Stomach (tissue), 9 donors: ENCODE measurements around the gene UNC5A. TPM values are rescaled to one million over a fixed set of nuclear protein-coding genes. Genes with fewer than 3 reads are reported as not detected.
A peak's percentile ranks its signal among the peaks of the same experiment; 100 is the strongest.

Source experiments
- DNase-seq, 2 donors: peaks; one replicate each; pipeline versions ENCODE4 v3.0.0 to v3.0.0-alpha.2; 2013 to 2019
- H3K27ac ChIP-seq, 5 donors: fragments of 200-600 bp in 4 of 5; sonication (generic) in 4 of 5; one replicate each; pipeline ENCODE4 v1.5.1; 2013 to 2019; ENCODE audit warnings: mild to moderate bottlenecking in 1 of 5, moderate library complexity in 1 of 5
- H3K27me3 ChIP-seq, 3 donors: fragments of 200-600 bp; sonication (generic); one replicate each; pipeline ENCODE4 v1.5.1; 2017 to 2019; ENCODE audit warnings: mixed run types in 1 of 3
- H3K36me3 ChIP-seq, 4 donors: fragments of 200-600 bp; sonication (generic); 1 replicate in 3 of 4; 2 replicates in 1 of 4; pipeline ENCODE4 v1.5.1; 2016 to 2019
- H3K4me1 ChIP-seq, 4 donors: fragments of 200-600 bp; sonication (generic); one replicate each; pipeline ENCODE4 v1.5.1; 2016 to 2019
- H3K4me3 ChIP-seq, 4 donors: fragments of 200-600 bp; sonication (generic) in 3 of 4; one replicate each; pipeline ENCODE4 v1.5.1; 2016 to 2019; ENCODE audit warnings: mild to moderate bottlenecking in 1 of 4
- H3K9me3 ChIP-seq, 4 donors: fragments of 200-600 bp; sonication (generic); one replicate each; pipeline ENCODE4 v1.5.1; 2016 to 2019
- CTCF ChIP-seq, 7 experiments: fragments of 450-650 bp in 4 of 7; fragments of 200-600 bp in 3 of 7; sonication (generic) in 3 of 7; IDR thresholded peaks; one replicate each; pipeline ENCODE4 v1.5.1; 2016 to 2019; ENCODE audit warnings: antibody characterized with exemption in 7 of 7, control low read depth in 2 of 7, mild to moderate bottlenecking in 1 of 7
- EP300 ChIP-seq: sonication (generic); formaldehyde crosslinking; IDR thresholded peaks from one replicate; pipeline ENCODE4 v1.6.1; 2017; ENCODE audit warnings: antibody characterized with exemption
- POLR2A ChIP-seq, 4 donors: fragments of 450-650 bp; IDR thresholded peaks; one replicate each; pipeline ENCODE4 v1.6.1; 2016; ENCODE audit warnings: antibody characterized with exemption in 4 of 4, control low read depth in 2 of 4, mild to moderate bottlenecking in 1 of 4, moderate library complexity in 1 of 4
- POLR2AphosphoS5 ChIP-seq, 3 donors: sonication (generic); formaldehyde crosslinking; IDR thresholded peaks; one replicate each; pipeline ENCODE4 v1.6.1; 2016; ENCODE audit warnings: antibody characterized with exemption in 3 of 3
- WGBS, 5 donors: extraction: QIAGEN DNeasy Blood & Tissue Kit in 3 of 5; methylation state at CpG; one replicate each; pipeline versions ENCODE4 v1.1.5 to v1.1.7; 2013 to 2018; 5-methylcytosine and 5-hydroxymethylcytosine counted together
- intact Hi-C: fragments of 100-400 bp; cut with DNase I; formaldehyde crosslinking; loops from one replicate; pipeline ENCODE4 v1.15.1; 2023; ENCODE audit warnings: low total_unique reads
- polyA plus RNA-seq, 3 donors: library from polyadenylated mRNA; stranded (reverse); fragments of 200-250 nt; gene quantifications; one replicate each; pipeline ENCODE4 v1.2.3, GENCODE V29; 2013
- total RNA-seq, 5 donors: library from RNA; depleted of rRNA; stranded (reverse); fragments of >200 nt; gene quantifications; one replicate each; pipeline versions ENCODE4 v1.1.0 to v1.2.3, GENCODE V29; 2014 to 2016
- donor health status: healthy with polysubstance abuse.
- donor health status: Bipolar disorder and iron deficiency.
- donor health status: healthy.

UNC5A gene
- total and polyA plus RNA-seq, 8 donors = 0.08 to 0.72 (median 0.46) TPM; not detected in 4

- Histone ChIP-seq H3K4me3 (no peak overlapping the region), H3K9me3 (no peaks in the 10 kb centered on the region), H3K4me1 (no peaks in the 10 kb centered on the region), H3K36me3 (no peaks in the 10 kb centered on the region), H3K27me3 (peaks cover 0 to 4% (median 0%) of the 10 kb centered on the region in 3 donors), H3K27ac (no peak overlapping the region)
- peak in 1 of 2 donors; percentile 3 for DNase-seq
- 43 to 69% (median 63%) methylated on average over 2 to 3 of the region's 3 CpGs for WGBS, 5 donors
- intact Hi-C loops = no loop called here
- TF ChIP-seq CTCF (IDR thresholded peaks at IDR 0.05) = no peak
Observed at GRCh38 chr5:176892663-176893062, 82.3 kb downstream of the UNC5A start.

- H3K9me3 ChIP-seq = no peaks in the 10 kb centered on the region
- no peaks in the 10 kb centered on the region for H3K36me3 ChIP-seq
- no peak for TF ChIP-seq POLR2AphosphoS5 (IDR thresholded peaks at IDR 0.05)
- no peak for TF ChIP-seq CTCF (IDR thresholded peaks at IDR 0.05)
- no peak for TF ChIP-seq EP300
- TF ChIP-seq POLR2A (IDR thresholded peaks at IDR 0.05) = no peak
- H3K27me3 ChIP-seq = peaks cover 0 to 4% (median 0%) of the 10 kb centered on the region in 3 donors
- no peak overlapping the region for H3K4me3 ChIP-seq
- H3K27ac ChIP-seq = no peak overlapping the region
- WGBS, 5 donors = 83 to 93% (median 90%) methylated on average over 6 of the region's 6 CpGs
- DNase-seq = peak in 1 of 2 donors; percentile 17
- intact Hi-C loops = no loop called here
- no peaks in the 10 kb centered on the region for H3K4me1 ChIP-seq
Observed at GRCh38 chr5:176894298-176894697, 83.9 kb downstream of the UNC5A start.

GRCh38 chr5:176895831-176896230 lies 85.5 kb downstream of the UNC5A start:
- H3K36me3 ChIP-seq = no peaks in the 10 kb centered on the region
- no peak overlapping the region for H3K4me3 ChIP-seq
- H3K27me3 ChIP-seq = peaks cover 0 to 4% (median 0%) of the 10 kb centered on the region in 3 donors
- DNase-seq = no peak
- TF ChIP-seq EP300 = no peak
- TF ChIP-seq CTCF (IDR thresholded peaks at IDR 0.05) = no peak
- TF ChIP-seq POLR2A (IDR thresholded peaks at IDR 0.05) = no peak
- no peaks in the 10 kb centered on the region for H3K9me3 ChIP-seq
- intact Hi-C loops = no loop called here
- H3K27ac ChIP-seq = peak overlapping the region in 1 of 5 donors; percentile 33
- WGBS, 5 donors = 72 to 100% (median 84%) methylated on average over 3 to 4 of the region's 4 CpGs
- H3K4me1 ChIP-seq = peaks cover 0 to 11% (median 3%) of the 10 kb centered on the region in 4 donors

- DNase-seq = no peak
- TF ChIP-seq CTCF (IDR thresholded peaks at IDR 0.05) = no peak
- no peak for TF ChIP-seq POLR2A (IDR thresholded peaks at IDR 0.05)
- TF ChIP-seq POLR2AphosphoS5 (IDR thresholded peaks at IDR 0.05) = no peak
- no peak for TF ChIP-seq EP300
- Histone ChIP-seq H3K27ac (no peak overlapping the region), H3K36me3 (peaks cover 0 to 3% (median 1%) of the 10 kb centered on the region in 4 donors), H3K4me3 (peak overlapping the region in 1 of 4 donors; percentile 36), H3K9me3 (no peaks in the 10 kb centered on the region), H3K27me3 (no peaks in the 10 kb centered on the region), H3K4me1 (peaks cover 0 to 15% (median 3%) of the 10 kb centered on the region in 4 donors)
- intact Hi-C loops = no loop called here
- WGBS, 5 donors = 51 to 71% (median 58%) methylated on average over 3 of the region's 3 CpGs
Observed at GRCh38 chr5:176897263-176897662, 86.9 kb downstream of the UNC5A start.
